Testis (tissue), 2 donors: ENCODE measurements around the gene GRID1.

Experiments used
- CTCF ChIP-seq, 3 experiments: fragments of 450-650 bp in 2 of 3; fragments of 200-600 bp in 1 of 3; sonication (generic) in 1 of 3; IDR thresholded peaks; one replicate each; pipeline ENCODE4 v1.5.1; 2016 to 2019; ENCODE audit warnings: antibody characterized with exemption in 3 of 3, mild to moderate bottlenecking in 2 of 3, moderate library complexity in 1 of 3
- POLR2A ChIP-seq: fragments of 450-650 bp; IDR thresholded peaks from one replicate; pipeline ENCODE4 v1.6.1; 2017; ENCODE audit warnings: antibody characterized with exemption, mild to moderate bottlenecking, moderate library complexity

GRCh38 chr10:85599081-85599480 lies 767.5 kb downstream of the GRID1 start:
- TF ChIP-seq POLR2A (no peak), CTCF (IDR thresholded peaks at IDR 0.05) (no peak)
